DOHH2 (cell line): Measurements from ENCODE around the gene ASGR2.

Source experiments
- CTCF ChIP-seq: fragments of 200-600 bp; sonication (generic); IDR thresholded peaks from one replicate; pipeline ENCODE4 v1.5.1; 2014; ENCODE audit warnings: antibody characterized with exemption, mild to moderate bottlenecking, low read depth, low read length; ENCODE audit not compliant: poor library complexity, severe bottlenecking
- EZH2phosphoT487 ChIP-seq: fragments of 200-600 bp; sonication (generic); IDR thresholded peaks from 2 replicates; pipeline ENCODE4 v1.6.1; 2017; ENCODE audit warnings: borderline replicate concordance, mild to moderate bottlenecking, antibody characterized with exemption, low read length, moderate library complexity, mixed read lengths

- TF ChIP-seq CTCF (no peak), EZH2phosphoT487 (no peak)
Measured at GRCh38 chr17:7137171-7137943, 22.7 kb upstream of the ASGR2 start.
